Right ventricle myocardium inferior (tissue), 1 donor: ENCODE results near the gene LACTB. TPM values are rescaled to one million over a fixed set of nuclear protein-coding genes. Genes with fewer than 3 reads are reported as not detected.

Experiments used
- ATAC-seq: fragments of 200-7000 bp; cut with Tn5 transposase; one replicate; pipeline ENCODE4 v1.9.1; 2020; ENCODE audit warnings: mild to moderate bottlenecking, moderate library complexity
- DNase-seq: peaks from one replicate; pipeline ENCODE4 v3.0.0; 2021; ENCODE audit errors: missing footprints
- intact Hi-C: fragments of 100-400 bp; cut with DNase I; formaldehyde crosslinking; loops from one replicate; pipeline ENCODE4 v1.11.0; 2022
- total RNA-seq: library from RNA; stranded (reverse); fragmentation: NEBNext Ultra II Directional; extraction: Animal tissue kit (Norgen Biotek cat#: 25700); gene quantifications from one replicate; pipeline ENCODE4 v1.2.1, GENCODE V29; 2021
- donor health status: DM: no; HTN: yes; CAD: no; lungs with severe emphysema.

Gene LACTB
- total RNA-seq, 1 donor from 2014 or later, result 29.5 TPM

GRCh38 chr15:63188926-63189871 is 67.5 kb downstream of the LACTB start, which contains the start of gene RAB8B:
Gene RAB8B (plus strand): TSS chr15:63189606. CDS start chr15:63189625, 19 bp downstream.
- intact Hi-C loops, result loop anchor here (2.0 kb wide), 2 partner anchors 32 to 88 kb away; partner anchors contain the start of genes APH1B and RPS27L
- ATAC-seq, result peak; percentile 99
- DNase-seq, result peak; percentile 100

GRCh38 chr15:63189941-63190768 is 68.5 kb downstream of the LACTB start:
- ATAC-seq (no peak), DNase-seq (no peak)
- intact Hi-C loops, result loop anchor here (2.0 to 5.0 kb wide), 3 partner anchors 33 to 87 kb away; partner anchors contain the start of genes APH1B and RPS27L

GRCh38 chr15:63190769-63191649 is 69.3 kb downstream of the LACTB start:
- ATAC-seq, result no peak
- intact Hi-C loops, result loop anchor here (5.0 kb wide), 1 partner anchor 51 kb away; no protein-coding TSS in a partner anchor

More at GRCh38 chr15:63190769-63191649, 69.3 kb downstream of the LACTB start:
- DNase-seq, result no peak

Other genes starting within 250 kb of the LACTB start
- gene TPM1, start 79.1 kb upstream of the LACTB start, total RNA-seq, result 13,805 TPM
- 193 TPM for gene RPS27L, start 35.6 kb downstream of the LACTB start, total RNA-seq
- 12.3 TPM for gene RAB8B, start 67.7 kb downstream of the LACTB start, total RNA-seq
- 6.2 TPM for gene APH1B, start 155.7 kb downstream of the LACTB start, total RNA-seq